SK-N-MC (cell line): Measurements from ENCODE around the gene ZNF148.
A peak's percentile ranks its signal among the peaks of the same experiment; 100 is the strongest.

Source experiments
- DNase-seq: peaks from one replicate; pipeline ENCODE4 v3.0.0-alpha.2; 2011; ENCODE audit warnings: low read depth, low spot score
- H3K27ac ChIP-seq: fragments of 200-600 bp; sonication (generic); 2 replicates; pipeline ENCODE4 v1.5.1; 2016; ENCODE audit warnings: mixed run types
- H3K36me3 ChIP-seq: fragments of 200-600 bp; sonication (generic); 2 replicates; pipeline ENCODE4 v1.6.1; 2017; ENCODE audit warnings: antibody characterized with exemption, low read length, mixed read lengths; ENCODE audit not compliant: insufficient read depth
- H3K4me3 ChIP-seq: fragments of 200-600 bp; sonication (generic); 2 replicates; pipeline ENCODE4 v1.5.1; 2016
- H3K9ac ChIP-seq: fragments of 200-600 bp; sonication (generic); 2 replicates; pipeline ENCODE4 v1.8.0; 2017; ENCODE audit warnings: mixed run types, mixed read lengths; ENCODE audit not compliant: insufficient read length
- H3K9me3 ChIP-seq: fragments of 200-600 bp; sonication (generic); 2 replicates; pipeline ENCODE4 v1.6.1; 2017; ENCODE audit warnings: low read depth, mild to moderate bottlenecking, antibody characterized with exemption, low read length, moderate library complexity, mixed read lengths
- EZH2 ChIP-seq: fragments of 200-600 bp; sonication (generic); IDR thresholded peaks from one replicate; pipeline ENCODE4 v1.6.1; 2017; ENCODE audit warnings: antibody characterized with exemption
- FOXP2 ChIP-seq: optimal IDR thresholded peaks from 2 replicates; pipeline ENCODE3; 2011; ENCODE audit warnings: mild to moderate bottlenecking, moderate library complexity; ENCODE audit not compliant: insufficient read depth; ENCODE audit errors: extremely low read length, control extremely low read depth
- POLR2AphosphoS5 ChIP-seq: IDR thresholded peaks from 2 replicates; pipeline ENCODE4 v1.6.1; 2012; ENCODE audit warnings: mild to moderate bottlenecking, low read depth, low read length, borderline replicate concordance

ZNF148 gene

GRCh38 chr3:125359700-125360099 lies 15.4 kb downstream of the ZNF148 start:
- Histone ChIP-seq H3K36me3 (peaks cover 8% of the 10 kb centered on the region), H3K9me3 (no peaks in the 10 kb centered on the region; the same call in 1 of the 2 replicates), H3K27ac (peak overlapping the region; percentile 67; the same call in 1 of the 2 replicates), H3K9ac (no peak overlapping the region), H3K4me3 (no peak overlapping the region)
- DNase-seq, result no peak
- TF ChIP-seq EZH2 (no peak), POLR2AphosphoS5 (no peak), FOXP2 (no peak)

GRCh38 chr3:125358923-125359322 lies 16.2 kb downstream of the ZNF148 start:
- Histone ChIP-seq H3K4me3 (no peak overlapping the region), H3K36me3 (peaks cover 5% of the 10 kb centered on the region), H3K9ac (no peak overlapping the region), H3K27ac (peak overlapping the region; percentile 67), H3K9me3 (peaks cover 3% of the 10 kb centered on the region; the same call in 1 of the 2 replicates)
- TF ChIP-seq FOXP2 (no peak), EZH2 (no peak), POLR2AphosphoS5 (no peak)
- no peak for DNase-seq

GRCh38 chr3:125357837-125358236 lies 17.3 kb downstream of the ZNF148 start:
- peaks cover 10% of the 10 kb centered on the region for H3K36me3 ChIP-seq
- peak overlapping the region; percentile 82 for H3K4me3 ChIP-seq
- H3K9me3 ChIP-seq, result peaks cover 3% of the 10 kb centered on the region; the same call in 1 of the 2 replicates
- DNase-seq, result no peak
- H3K27ac ChIP-seq, result 0 out of 2 replicates have a peak overlapping the region, but pooled peaks have one; percentile 28
- H3K9ac ChIP-seq, result peak overlapping the region; percentile 79
- no peak for TF ChIP-seq EZH2
- TF ChIP-seq FOXP2, result no peak
- TF ChIP-seq POLR2AphosphoS5, result no peak

GRCh38 chr3:125357032-125357658 lies 18.0 kb downstream of the ZNF148 start:
- Histone ChIP-seq H3K36me3 (peaks cover 14% of the 10 kb centered on the region), H3K4me3 (peak overlapping the region; percentile 82), H3K9ac (peak overlapping the region; percentile 79), H3K27ac (peak overlapping the region; percentile 28; the same call in 1 of the 2 replicates), H3K9me3 (peaks cover 3% of the 10 kb centered on the region; the same call in 1 of the 2 replicates)
- no peak for DNase-seq
- TF ChIP-seq POLR2AphosphoS5, result peak; percentile 90
- TF ChIP-seq EZH2, result no peak

- H3K4me3 ChIP-seq, result peak overlapping the region; percentile 82
- H3K27ac ChIP-seq, result peak overlapping the region; percentile 35
- TF ChIP-seq EZH2 (no peak), FOXP2 (no peak)
- H3K9ac ChIP-seq, result peak overlapping the region; percentile 79
- peaks cover 21% of the 10 kb centered on the region for H3K36me3 ChIP-seq
- peaks cover 3% of the 10 kb centered on the region; the same call in 1 of the 2 replicates for H3K9me3 ChIP-seq
- no peak for DNase-seq
Measured at GRCh38 chr3:125356140-125357026, 18.7 kb downstream of the ZNF148 start.

GRCh38 chr3:125353659-125354058 lies 21.5 kb downstream of the ZNF148 start:
- no peak for DNase-seq
- no peak overlapping the region for H3K4me3 ChIP-seq
- H3K9me3 ChIP-seq, result peaks cover 3% of the 10 kb centered on the region; the same call in 1 of the 2 replicates
- TF ChIP-seq FOXP2, result no peak
- no peak for TF ChIP-seq EZH2
- TF ChIP-seq POLR2AphosphoS5, result no peak
- no peak overlapping the region for H3K9ac ChIP-seq
- H3K27ac ChIP-seq, result no peak overlapping the region
- peaks cover 42% of the 10 kb centered on the region for H3K36me3 ChIP-seq

- Histone ChIP-seq H3K9me3 (peaks cover 3% of the 10 kb centered on the region; the same call in 1 of the 2 replicates), H3K27ac (peak overlapping the region; percentile 6), H3K4me3 (no peak overlapping the region), H3K36me3 (peaks cover 46% of the 10 kb centered on the region), H3K9ac (no peak overlapping the region)
- TF ChIP-seq EZH2, result no peak
- TF ChIP-seq FOXP2, result no peak
- no peak for TF ChIP-seq POLR2AphosphoS5
- no peak for DNase-seq
Measured at GRCh38 chr3:125353128-125353527, 22.0 kb downstream of the ZNF148 start.

- no peak overlapping the region for H3K4me3 ChIP-seq
- no peak for DNase-seq
- peaks cover 46% of the 10 kb centered on the region for H3K36me3 ChIP-seq
- H3K27ac ChIP-seq, result peak overlapping the region; percentile 6
- TF ChIP-seq EZH2 (no peak), POLR2AphosphoS5 (no peak), FOXP2 (no peak)
- no peak overlapping the region for H3K9ac ChIP-seq
- H3K9me3 ChIP-seq, result peaks cover 3% of the 10 kb centered on the region; the same call in 1 of the 2 replicates
Measured at GRCh38 chr3:125351814-125352456, 23.2 kb downstream of the ZNF148 start.
